ENCODE data around the gene DDX24.

DDX24 gene

DNA sequence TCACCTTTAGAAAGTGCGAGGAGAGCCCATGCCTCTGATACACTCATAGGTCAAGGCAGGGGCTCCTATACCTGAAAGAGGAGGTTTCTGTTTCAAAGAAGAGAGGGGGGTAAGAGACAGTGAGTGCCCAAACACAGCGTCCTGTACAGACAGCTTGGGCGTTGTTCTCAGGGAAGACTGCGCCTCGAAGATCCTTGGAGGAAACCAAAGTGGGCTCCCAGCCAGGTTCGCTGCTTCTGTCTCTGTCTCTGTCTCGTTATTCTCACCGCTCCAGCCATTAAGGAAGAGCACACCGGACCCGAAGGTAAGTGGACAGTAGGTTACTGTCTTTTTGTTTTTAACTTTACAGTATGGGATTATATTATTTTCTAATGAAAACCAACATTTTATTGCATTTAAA is 23.7 kb upstream of the DDX24 start:
- no peak overlapping the region for H3K18ac ChIP-seq (ENCODE audit: low read length)
- no peak overlapping the region for H2AFZ ChIP-seq (ENCODE audit: insufficient read depth, low read length, poor library complexity)
- no peak overlapping the region for H3K4me3 ChIP-seq (ENCODE audit: low read depth, low read length)
- peaks cover 0 to 8% of the 10 kb centered on the region in 2 experiments for H3K36me3 ChIP-seq (ENCODE audit: control insufficient read depth in 1 of 2, insufficient read depth in 2 of 2, low read length in 2 of 2)
- no peak overlapping the region for H2BK12ac ChIP-seq (ENCODE audit: low read length)
- H3K9ac ChIP-seq (ENCODE audit: low read length): no peak overlapping the region
- peaks cover 2 to 6% of the 10 kb centered on the region in 2 experiments for H3K4me1 ChIP-seq (ENCODE audit: control insufficient read depth in 1 of 2, insufficient read depth in 2 of 2, low read length in 2 of 2)
- no peaks in the 10 kb centered on the region for H3K79me2 ChIP-seq (ENCODE audit: control insufficient read depth, insufficient read depth, low read length, poor library complexity)
- no peak overlapping the region for H4K91ac ChIP-seq (ENCODE audit: low read depth, low read length)
- no peak overlapping the region for H3K23ac ChIP-seq (ENCODE audit: low read length)
- no peak overlapping the region for H2AK5ac ChIP-seq (ENCODE audit: low read length)
- no peaks in the 10 kb centered on the region for H3K79me1 ChIP-seq (ENCODE audit: low read length)
- DNase-seq: no peak
- H2BK120ac ChIP-seq (ENCODE audit: insufficient read depth, low read length, poor library complexity): no peak overlapping the region
- no peak overlapping the region for H4K12ac ChIP-seq (ENCODE audit: low read depth, low read length)
- H3K14ac ChIP-seq (ENCODE audit: low read length): no peak overlapping the region
- no peak overlapping the region for H4K8ac ChIP-seq (ENCODE audit: low read depth, low read length)
- H3K27me3 ChIP-seq (ENCODE audit: insufficient read depth, low read length): no peaks in the 10 kb centered on the region
- peaks cover 1% of the 10 kb centered on the region for H3K9me3 ChIP-seq (ENCODE audit: insufficient read depth, low read depth, low read length)
- H3K4me2 ChIP-seq (ENCODE audit: low read length): no peak overlapping the region
- H2BK5ac ChIP-seq (ENCODE audit: low read depth, low read length, poor library complexity): no peak overlapping the region
- no CpG with 5 or more reads among the region's 10 CpGs for WGBS (ENCODE audit: extremely low coverage, insufficient coverage, insufficient read length)
- H3K4ac ChIP-seq (ENCODE audit: low read depth, low read length): no peak overlapping the region
- no peak overlapping the region for H3K27ac ChIP-seq (ENCODE audit: low read depth, low read length)

DNA sequence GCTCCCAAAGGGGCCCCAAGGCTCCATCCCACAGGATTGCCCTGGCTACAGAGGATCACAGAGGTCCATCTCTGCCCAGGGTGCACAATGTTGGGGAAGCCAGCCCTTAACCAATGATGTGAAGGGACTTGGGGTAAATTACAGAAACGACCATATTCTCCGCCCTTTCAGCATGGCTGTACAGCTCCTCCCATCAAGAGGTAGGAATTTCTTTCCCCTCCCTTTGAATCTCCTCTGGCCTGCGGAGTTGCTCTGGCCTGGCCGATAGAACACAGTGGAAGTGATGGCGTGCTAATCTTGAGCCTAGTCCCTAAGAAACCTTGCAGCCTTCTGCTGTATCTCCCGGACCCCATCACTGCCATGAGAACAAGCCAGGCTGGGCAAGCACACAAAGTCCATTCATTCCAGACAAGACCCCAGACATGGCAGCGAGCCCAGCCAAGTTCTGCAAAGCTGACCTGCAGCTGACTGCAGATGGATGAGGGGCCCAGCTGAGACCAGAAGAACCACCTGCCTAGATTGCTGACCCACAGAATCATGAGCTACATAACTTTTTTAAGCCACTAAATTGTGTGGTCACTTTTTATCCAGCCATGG is 22.6 kb upstream of the DDX24 start:
- no peak overlapping the region for H3K14ac ChIP-seq (ENCODE audit: low read length)
- H2AFZ ChIP-seq (ENCODE audit: insufficient read depth, low read length, poor library complexity): no peak overlapping the region
- no peak overlapping the region for H3K18ac ChIP-seq (ENCODE audit: low read length)
- H2AK5ac ChIP-seq (ENCODE audit: low read length): no peak overlapping the region
- H3K27ac ChIP-seq (ENCODE audit: low read depth, low read length): no peak overlapping the region
- WGBS (ENCODE audit: extremely low coverage, insufficient coverage, insufficient read length): no CpG with 5 or more reads among the region's 7 CpGs
- H2BK120ac ChIP-seq (ENCODE audit: insufficient read depth, low read length, poor library complexity): no peak overlapping the region
- H3K9me3 ChIP-seq (ENCODE audit: insufficient read depth, low read depth, low read length): peaks cover 1% of the 10 kb centered on the region
- H3K27me3 ChIP-seq (ENCODE audit: insufficient read depth, low read length): no peaks in the 10 kb centered on the region
- H2BK12ac ChIP-seq (ENCODE audit: low read length): no peak overlapping the region
- no peak overlapping the region for H2BK5ac ChIP-seq (ENCODE audit: low read depth, low read length, poor library complexity)
- H3K4me2 ChIP-seq (ENCODE audit: low read length): no peak overlapping the region
- H3K79me1 ChIP-seq (ENCODE audit: low read length): no peaks in the 10 kb centered on the region
- H4K8ac ChIP-seq (ENCODE audit: low read depth, low read length): no peak overlapping the region
- H4K91ac ChIP-seq (ENCODE audit: low read depth, low read length): no peak overlapping the region
- H3K4ac ChIP-seq (ENCODE audit: low read depth, low read length): no peak overlapping the region
- no peak for DNase-seq
- no peaks in the 10 kb centered on the region for H3K79me2 ChIP-seq (ENCODE audit: control insufficient read depth, insufficient read depth, low read length, poor library complexity)
- no peak overlapping the region for H3K4me3 ChIP-seq (ENCODE audit: low read depth, low read length)
- no peak overlapping the region for H3K23ac ChIP-seq (ENCODE audit: low read length)
- H3K4me1 ChIP-seq (ENCODE audit: control insufficient read depth in 1 of 2, insufficient read depth in 2 of 2, low read length in 2 of 2): peaks cover 2 to 6% of the 10 kb centered on the region in 2 experiments
- H3K36me3 ChIP-seq (ENCODE audit: control insufficient read depth in 1 of 2, insufficient read depth in 2 of 2, low read length in 2 of 2): peaks cover 2 to 11% of the 10 kb centered on the region in 2 experiments
- H4K12ac ChIP-seq (ENCODE audit: low read depth, low read length): no peak overlapping the region
- H3K9ac ChIP-seq (ENCODE audit: low read length): no peak overlapping the region

DNA sequence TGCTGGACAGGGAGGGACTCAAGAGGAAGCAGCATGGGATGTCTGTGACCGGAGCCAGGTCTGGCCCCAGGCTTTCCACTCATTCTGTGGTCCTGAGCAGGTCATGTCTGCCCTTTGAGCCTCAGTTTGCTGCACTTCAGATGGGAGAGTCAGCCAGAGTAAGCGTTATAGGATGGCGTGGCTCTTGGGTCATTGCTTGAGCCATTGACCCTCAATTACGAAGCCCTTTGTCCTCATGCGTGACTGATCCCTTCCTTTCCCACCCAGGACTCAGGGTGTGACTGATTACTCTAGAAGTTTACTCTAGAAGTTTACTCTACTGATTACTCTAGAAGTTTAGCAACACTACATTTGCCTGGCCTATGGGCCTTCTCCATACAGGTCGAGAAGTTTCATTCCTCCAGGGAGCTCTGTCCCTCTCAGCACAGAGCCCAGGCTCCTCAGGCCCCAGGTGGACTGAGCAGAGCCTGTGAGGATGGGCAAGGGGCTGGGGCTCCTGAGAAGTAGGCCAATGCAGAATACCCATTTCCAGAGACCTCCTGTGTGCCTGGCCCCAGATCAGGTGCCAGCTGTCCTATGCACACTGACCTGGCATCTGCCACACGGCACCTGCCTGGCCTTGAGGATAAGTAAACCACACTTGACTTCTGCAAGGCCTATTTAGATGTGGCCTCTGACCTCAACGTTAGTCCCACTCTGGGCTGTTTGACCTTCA is 21.9 kb upstream of the DDX24 start:
- WGBS (ENCODE audit: extremely low coverage, insufficient coverage, insufficient read length): no CpG with 5 or more reads among the region's 8 CpGs
- Histone ChIP-seq H3K4me1 (ENCODE audit: control insufficient read depth in 1 of 2, insufficient read depth in 2 of 2, low read length in 2 of 2) (peaks cover 2 to 6% of the 10 kb centered on the region in 2 experiments), H3K9me3 (ENCODE audit: insufficient read depth, low read depth, low read length) (peaks cover 1% of the 10 kb centered on the region), H3K23ac (ENCODE audit: low read length) (no peak overlapping the region), H3K36me3 (ENCODE audit: control insufficient read depth in 1 of 2, insufficient read depth in 2 of 2, low read length in 2 of 2) (peaks cover 4 to 18% of the 10 kb centered on the region in 2 experiments), H3K4ac (ENCODE audit: low read depth, low read length) (no peak overlapping the region), H3K4me3 (ENCODE audit: low read depth, low read length) (no peak overlapping the region), H4K8ac (ENCODE audit: low read depth, low read length) (no peak overlapping the region), H3K79me1 (ENCODE audit: low read length) (no peaks in the 10 kb centered on the region), H3K27ac (ENCODE audit: low read depth, low read length) (no peak overlapping the region), H2BK5ac (ENCODE audit: low read depth, low read length, poor library complexity) (no peak overlapping the region), H3K27me3 (ENCODE audit: insufficient read depth, low read length) (no peaks in the 10 kb centered on the region), H3K14ac (ENCODE audit: low read length) (no peak overlapping the region), H2BK12ac (ENCODE audit: low read length) (no peak overlapping the region), H3K4me2 (ENCODE audit: low read length) (no peak overlapping the region), H2AK5ac (ENCODE audit: low read length) (no peak overlapping the region), H2BK120ac (ENCODE audit: insufficient read depth, low read length, poor library complexity) (no peak overlapping the region), H4K91ac (ENCODE audit: low read depth, low read length) (no peak overlapping the region), H3K18ac (ENCODE audit: low read length) (no peak overlapping the region), H2AFZ (ENCODE audit: insufficient read depth, low read length, poor library complexity) (no peak overlapping the region), H4K12ac (ENCODE audit: low read depth, low read length) (no peak overlapping the region), H3K9ac (ENCODE audit: low read length) (no peak overlapping the region), H3K79me2 (ENCODE audit: control insufficient read depth, insufficient read depth, low read length, poor library complexity) (no peaks in the 10 kb centered on the region)
- no peak for DNase-seq

DNA sequence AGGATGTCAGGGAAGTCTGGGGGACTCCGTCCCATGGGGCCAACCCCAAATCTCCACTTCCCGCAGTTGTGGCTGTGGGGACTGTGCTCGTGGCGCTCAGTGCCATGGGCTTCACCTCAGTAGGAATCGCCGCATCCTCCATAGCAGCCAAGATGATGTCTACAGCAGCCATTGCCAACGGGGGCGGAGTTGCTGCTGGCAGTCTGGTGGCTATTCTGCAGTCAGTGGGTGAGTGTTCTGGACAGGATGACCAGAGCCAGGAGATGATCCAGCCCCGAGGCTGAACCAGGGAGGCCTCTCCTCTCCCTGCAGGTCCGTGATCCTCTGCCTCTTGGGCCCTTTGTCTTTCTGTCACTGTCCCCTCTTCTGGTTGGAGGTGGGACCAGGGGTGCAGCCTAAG is 20.7 kb upstream of the DDX24 start:
- no peak overlapping the region for H3K14ac ChIP-seq (ENCODE audit: low read length)
- H3K9me3 ChIP-seq (ENCODE audit: insufficient read depth, low read depth, low read length): peaks cover 1% of the 10 kb centered on the region
- no peak for DNase-seq
- H3K27ac ChIP-seq (ENCODE audit: low read depth, low read length): no peak overlapping the region
- no CpG with 5 or more reads among the region's 10 CpGs for WGBS (ENCODE audit: extremely low coverage, insufficient coverage, insufficient read length)
- no peak overlapping the region for H3K18ac ChIP-seq (ENCODE audit: low read length)
- peaks cover 2 to 6% of the 10 kb centered on the region in 2 experiments for H3K4me1 ChIP-seq (ENCODE audit: control insufficient read depth in 1 of 2, insufficient read depth in 2 of 2, low read length in 2 of 2)
- no peak overlapping the region for H4K8ac ChIP-seq (ENCODE audit: low read depth, low read length)
- H3K4ac ChIP-seq (ENCODE audit: low read depth, low read length): no peak overlapping the region
- peaks cover 8 to 26% of the 10 kb centered on the region in 2 experiments for H3K36me3 ChIP-seq (ENCODE audit: control insufficient read depth in 1 of 2, insufficient read depth in 2 of 2, low read length in 2 of 2)
- H2AK5ac ChIP-seq (ENCODE audit: low read length): no peak overlapping the region
- no peak overlapping the region for H3K9ac ChIP-seq (ENCODE audit: low read length)
- no peak overlapping the region for H3K4me2 ChIP-seq (ENCODE audit: low read length)
- H4K91ac ChIP-seq (ENCODE audit: low read depth, low read length): no peak overlapping the region
- H2BK12ac ChIP-seq (ENCODE audit: low read length): no peak overlapping the region
- no peak overlapping the region for H4K12ac ChIP-seq (ENCODE audit: low read depth, low read length)
- H3K79me2 ChIP-seq (ENCODE audit: control insufficient read depth, insufficient read depth, low read length, poor library complexity): no peaks in the 10 kb centered on the region
- H3K23ac ChIP-seq (ENCODE audit: low read length): no peak overlapping the region
- H2BK120ac ChIP-seq (ENCODE audit: insufficient read depth, low read length, poor library complexity): no peak overlapping the region
- no peak overlapping the region for H3K4me3 ChIP-seq (ENCODE audit: low read depth, low read length)
- no peaks in the 10 kb centered on the region for H3K27me3 ChIP-seq (ENCODE audit: insufficient read depth, low read length)
- H2AFZ ChIP-seq (ENCODE audit: insufficient read depth, low read length, poor library complexity): no peak overlapping the region
- no peak overlapping the region for H2BK5ac ChIP-seq (ENCODE audit: low read depth, low read length, poor library complexity)
- H3K79me1 ChIP-seq (ENCODE audit: low read length): no peaks in the 10 kb centered on the region
